Fibroblast of pulmonary artery (primary cell): ENCODE results near the gene SF3B5.
"Not testable (repeated sequence)": the region's sequence is repeated elsewhere in the genome, so short reads cannot be mapped to it uniquely, and the experiment has no call there.

Experiments
- DNase-seq: peaks from one replicate; pipeline ENCODE4 v3.0.0-alpha.2; 2010; ENCODE audit warnings: low read depth
- H3K4me3 ChIP-seq: replicated peaks from 2 replicates; pipeline ENCODE4 v1.5.1; 2011; ENCODE audit warnings: low read depth, mild to moderate bottlenecking, control low read depth, low read length, moderate library complexity
- CTCF ChIP-seq: IDR thresholded peaks from 2 replicates; pipeline ENCODE4 v1.5.1; 2011; ENCODE audit warnings: mild to moderate bottlenecking, control low read depth, low read length, inconsistent platforms; ENCODE audit errors: missing control alignments

The SF3B5 gene

GRCh38 chr6:144059139-144059538 is 36.2 kb downstream of the SF3B5 start:
- no peak for TF ChIP-seq CTCF
- DNase-seq: no peak
- no peak overlapping the region for H3K4me3 ChIP-seq

- TF ChIP-seq CTCF: no peak
- DNase-seq: no peak
- no peak overlapping the region for H3K4me3 ChIP-seq
Measured at GRCh38 chr6:144055121-144055931, 40.0 kb downstream of the SF3B5 start.

GRCh38 chr6:144053601-144054000 is 41.8 kb downstream of the SF3B5 start:
- DNase-seq: no peak
- no peak overlapping the region for H3K4me3 ChIP-seq
- no peak for TF ChIP-seq CTCF

- H3K4me3 ChIP-seq: no peak overlapping the region
- DNase-seq: no peak
- TF ChIP-seq CTCF: no peak
Measured at GRCh38 chr6:144052488-144052887, 42.9 kb downstream of the SF3B5 start.

- TF ChIP-seq CTCF: no peak
- no peak for DNase-seq
- H3K4me3 ChIP-seq: no peak overlapping the region
Measured at GRCh38 chr6:144049386-144049785, 46.0 kb downstream of the SF3B5 start.

- no peak overlapping the region for H3K4me3 ChIP-seq
- DNase-seq: no peak
- TF ChIP-seq CTCF: no peak
Measured at GRCh38 chr6:144047688-144048087, 47.7 kb downstream of the SF3B5 start.

- H3K4me3 ChIP-seq, DNase-seq: not testable (repeated sequence)
Measured at GRCh38 chr6:144046672-144047071, 48.7 kb downstream of the SF3B5 start.

GRCh38 chr6:144044989-144045388 is 50.4 kb downstream of the SF3B5 start:
- not testable (repeated sequence) for DNase-seq, H3K4me3 ChIP-seq
